Measurements from ENCODE around the gene NCDN.

DNA sequence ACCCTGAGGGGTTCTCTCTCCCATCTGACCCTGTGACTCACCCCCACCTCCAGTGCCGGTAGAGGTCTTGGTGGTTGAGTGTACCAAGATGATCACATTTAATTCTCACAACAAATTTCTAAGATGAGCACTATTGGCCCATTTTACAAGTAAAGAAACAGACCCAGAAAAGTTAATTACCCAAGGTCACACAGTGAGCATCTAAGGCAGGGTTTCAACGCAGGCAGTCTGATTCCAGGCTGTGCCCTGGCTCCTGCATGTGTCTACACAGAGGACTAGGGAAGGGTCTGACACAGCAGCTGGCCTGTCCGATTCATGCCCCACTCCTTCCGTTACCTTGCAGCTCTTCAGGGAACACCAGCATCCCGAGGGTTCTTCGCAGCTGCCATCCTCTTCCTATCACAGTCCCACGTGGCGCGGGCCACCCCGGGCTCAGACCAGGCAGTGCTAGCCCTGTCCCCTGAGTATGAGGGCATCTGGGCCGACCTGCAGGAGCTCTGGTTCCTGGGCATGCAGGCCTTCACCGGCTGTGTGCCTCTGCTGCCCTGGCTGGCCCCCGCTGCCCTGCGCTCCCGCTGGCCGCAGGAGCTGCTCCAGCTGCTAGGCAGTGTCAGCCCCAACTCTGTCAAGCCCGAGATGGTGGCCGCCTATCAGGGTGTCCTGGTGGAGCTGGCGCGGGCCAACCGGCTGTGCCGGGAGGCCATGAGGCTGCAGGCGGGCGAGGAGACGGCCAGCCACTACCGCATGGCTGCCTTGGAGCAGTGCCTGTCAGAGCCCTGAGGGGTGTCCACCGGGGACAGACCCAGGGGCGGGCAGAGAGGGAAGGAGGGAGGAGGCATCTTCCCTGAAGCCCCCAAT lies 7.5 kb downstream of the NCDN start:
- no peak for TF ChIP-seq POLR2A (IDR thresholded peaks at IDR 0.05)
- no peak for TF ChIP-seq CTCF (IDR thresholded peaks at IDR 0.05)
